DND-41 (cell line): ENCODE measurements around the gene RPL21.

ENCODE experiments used
- CTCF ChIP-seq: IDR thresholded peaks from 2 replicates; pipeline ENCODE4 v1.5.1; 2012; ENCODE audit warnings: borderline replicate concordance, low read length, moderate library complexity, mild to moderate bottlenecking; ENCODE audit not compliant: poor library complexity, severe bottlenecking; ENCODE audit errors: extremely low read depth
- EZH2 ChIP-seq: IDR thresholded peaks from 3 replicates; pipeline ENCODE4 v1.6.1; 2012; ENCODE audit warnings: borderline replicate concordance, low read depth, mild to moderate bottlenecking, moderate library complexity, low read length, inconsistent platforms; ENCODE audit not compliant: severe bottlenecking

GRCh38 chr13:27296496-27296895, 45.1 kb downstream of the RPL21 start:
- no peak for TF ChIP-seq CTCF
- TF ChIP-seq EZH2, result no peak
